ENCODE measurements around the gene HNRNPLL.
"Not testable (repeated sequence)": the region's sequence is repeated elsewhere in the genome, so short reads cannot be mapped to it uniquely, and the experiment has no call there.

The HNRNPLL gene

DNA sequence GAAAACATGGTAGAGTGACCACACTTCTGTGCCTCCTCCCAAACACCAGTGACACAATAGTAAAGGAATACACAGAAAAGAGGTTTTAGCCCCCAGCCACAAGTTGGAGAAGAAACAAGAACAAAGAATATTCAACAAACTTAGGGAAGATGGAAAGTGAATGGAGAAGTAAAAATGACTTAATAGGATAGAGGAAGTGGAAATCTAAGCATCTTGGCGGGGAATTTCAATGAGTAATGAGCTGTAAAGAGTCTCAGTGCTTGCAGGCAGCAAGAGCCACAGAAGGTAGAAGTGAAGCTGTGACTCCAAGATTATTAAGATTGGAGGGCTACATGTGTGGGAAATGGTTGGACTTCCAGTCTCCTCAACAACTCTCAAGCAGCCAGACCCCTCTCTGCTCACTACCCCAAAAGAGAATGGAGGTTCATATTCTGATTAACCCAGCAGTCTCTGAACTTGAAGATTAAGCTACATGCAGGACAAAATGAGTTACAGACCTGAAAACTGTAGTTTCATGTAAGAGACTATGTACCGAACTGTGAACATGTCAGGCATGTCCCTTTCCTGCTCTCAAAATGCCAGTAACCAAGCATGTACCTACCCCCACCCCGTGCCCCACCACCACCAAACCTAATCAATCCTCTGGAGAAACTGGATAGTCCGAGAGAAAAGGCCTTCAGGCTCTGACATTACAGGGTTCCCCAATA, 16.9 kb upstream of the HNRNPLL start:
- DNase-seq (ENCODE audit: low read depth): no peak

DNA sequence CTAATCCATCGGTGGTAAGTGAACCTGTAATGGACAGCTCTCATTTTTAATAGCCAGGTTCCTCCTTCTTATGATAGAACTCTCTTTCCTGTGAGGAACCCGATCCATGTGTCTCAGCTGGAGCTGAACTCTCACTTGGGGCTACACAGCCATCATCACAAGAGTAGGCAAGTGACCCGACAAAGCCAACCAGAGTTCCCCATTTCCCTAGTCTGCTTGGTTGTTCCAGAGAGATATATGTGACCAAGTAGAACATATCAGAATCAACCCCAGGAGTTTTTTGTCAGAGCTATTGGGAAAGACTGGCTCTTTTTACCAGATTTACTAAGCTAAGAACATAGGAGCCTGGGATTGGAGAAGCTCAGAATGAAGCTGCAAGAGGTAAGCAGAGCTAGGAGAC, 14.6 kb upstream of the HNRNPLL start:
- DNase-seq (ENCODE audit: low read depth): no peak

DNA sequence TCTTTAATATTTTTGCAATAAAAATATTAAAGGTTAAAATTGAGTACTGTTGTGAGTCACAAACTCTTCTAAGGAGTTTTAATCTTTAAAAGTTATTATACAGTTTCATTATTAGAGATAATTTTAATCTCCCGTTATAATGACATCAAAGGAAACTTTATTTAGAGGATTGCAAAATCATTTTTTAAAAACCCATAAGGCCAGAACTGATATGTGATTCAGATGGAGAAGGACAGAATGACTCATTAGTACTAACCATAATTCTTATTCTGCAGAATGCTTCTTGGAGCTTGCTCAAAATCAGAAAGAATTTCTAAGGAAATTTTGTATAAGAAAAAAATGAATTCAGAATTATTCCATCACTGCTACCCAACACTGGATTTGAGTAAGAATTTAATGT, 12.5 kb upstream of the HNRNPLL start:
- DNase-seq (ENCODE audit: low read depth): no peak

DNA sequence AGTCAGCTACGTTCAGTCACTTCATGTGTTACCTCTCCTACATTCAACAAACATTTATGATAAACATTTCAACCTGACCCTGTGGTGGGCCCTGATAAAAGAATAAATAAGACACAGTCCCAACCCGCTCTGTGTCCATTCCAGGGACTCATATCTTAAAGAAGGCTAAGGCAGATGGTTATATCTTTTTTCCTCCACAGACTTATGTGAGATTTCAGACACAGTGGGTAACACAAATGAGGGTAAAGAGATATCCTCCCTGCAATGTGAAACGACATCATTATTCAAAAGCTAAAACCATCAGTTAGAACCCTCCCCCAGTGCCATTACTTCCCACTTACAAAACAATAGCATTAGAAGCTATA, 11.1 kb upstream of the HNRNPLL start:
- DNase-seq (ENCODE audit: low read depth): no peak

DNA sequence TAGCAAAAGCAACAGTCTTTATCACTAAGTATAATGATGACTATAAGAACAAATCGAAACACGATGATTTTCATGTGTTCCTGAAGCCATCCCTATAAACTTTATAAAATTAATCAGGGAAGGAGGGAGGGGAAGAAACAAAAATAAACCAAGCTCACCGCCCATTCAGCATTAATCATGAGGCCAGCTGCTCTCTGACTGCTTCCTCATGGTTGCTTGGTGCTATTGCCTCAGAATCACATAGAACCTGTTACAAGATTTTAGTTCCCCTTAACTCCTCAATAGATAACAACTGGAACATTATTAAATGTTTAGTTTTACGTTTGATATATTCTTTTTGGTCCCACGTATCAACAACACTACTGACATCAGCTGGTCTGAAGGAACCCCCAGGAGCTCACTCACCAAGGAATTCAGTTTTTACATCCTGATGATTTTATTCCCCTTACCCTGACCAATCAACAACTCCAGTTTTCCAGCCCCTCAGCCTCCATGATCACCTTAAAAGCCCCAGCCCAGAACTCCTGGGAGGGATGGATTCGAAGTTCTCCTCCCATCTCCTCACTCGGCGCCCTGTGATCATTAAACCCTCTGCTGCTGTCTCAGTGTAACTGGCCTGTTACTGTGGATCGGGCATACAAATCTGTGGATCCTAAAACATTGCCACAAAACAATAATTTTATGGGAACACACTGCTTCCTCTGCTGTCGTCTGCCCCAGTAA, 10.6 kb upstream of the HNRNPLL start:
- DNase-seq (ENCODE audit: low read depth): no peak

DNA sequence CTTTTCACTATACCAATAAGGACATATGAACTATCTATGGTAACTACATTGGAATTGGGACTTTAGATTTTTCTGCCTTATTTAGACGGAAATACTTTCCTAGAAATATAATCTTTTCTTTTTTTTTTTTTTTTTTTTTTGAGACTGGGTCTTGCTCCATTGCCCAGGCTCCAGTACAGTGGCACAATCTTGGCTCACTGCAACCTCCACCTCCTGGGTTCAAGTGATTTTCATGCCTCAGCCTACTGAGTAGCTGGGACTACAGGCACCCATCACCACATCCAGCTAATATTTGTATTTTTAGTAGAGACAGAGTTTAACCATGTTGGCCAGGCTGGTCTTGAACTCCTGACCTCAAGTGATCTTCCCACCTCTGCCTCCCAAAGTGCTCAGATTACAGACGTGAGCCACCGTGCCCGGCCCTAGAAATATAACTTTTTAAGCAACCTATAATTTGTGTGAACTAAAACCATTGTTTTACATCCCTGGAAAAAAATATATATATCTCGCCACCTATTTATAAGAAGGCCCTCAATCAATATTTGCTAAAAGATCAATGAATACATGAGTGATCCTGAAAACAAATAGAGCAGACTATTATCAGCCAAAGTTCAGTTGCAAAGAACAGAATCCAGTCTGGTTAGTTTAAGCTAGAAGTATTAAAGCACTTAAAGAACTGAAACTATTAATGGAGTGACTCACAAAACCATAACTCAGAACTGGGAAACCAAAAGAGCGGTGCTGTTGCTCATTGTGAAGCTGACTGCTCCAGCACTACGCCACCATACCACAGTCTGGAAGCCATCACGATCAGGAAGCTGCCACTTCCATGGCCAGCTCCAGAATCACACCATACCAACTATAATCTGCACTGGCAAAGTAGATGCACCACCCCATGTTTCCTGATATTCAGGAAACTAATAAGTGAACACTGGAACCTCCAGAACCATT, 8.4 kb upstream of the HNRNPLL start:
- DNase-seq (ENCODE audit: low read depth): no peak

DNA sequence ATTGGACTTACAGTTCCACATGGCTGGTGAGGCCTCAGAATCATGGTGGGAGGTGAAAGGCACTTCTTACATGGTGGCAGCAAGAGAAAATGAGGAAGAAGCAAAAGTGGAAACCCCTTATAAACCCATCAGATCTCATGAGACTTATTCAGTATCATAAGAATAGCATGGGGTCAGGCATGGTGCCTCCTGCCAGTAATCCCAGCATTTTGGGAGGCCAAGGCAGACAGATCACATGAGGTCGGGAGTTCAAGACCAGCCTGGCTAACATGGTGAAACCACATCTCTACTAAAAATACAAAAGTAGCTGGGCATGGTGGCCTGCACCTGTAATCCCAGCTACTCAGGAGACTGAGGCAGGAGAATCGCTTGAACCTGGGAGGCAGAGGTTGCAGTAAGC, 6.5 kb upstream of the HNRNPLL start:
- DNase-seq (ENCODE audit: low read depth): not testable (repeated sequence)

DNA sequence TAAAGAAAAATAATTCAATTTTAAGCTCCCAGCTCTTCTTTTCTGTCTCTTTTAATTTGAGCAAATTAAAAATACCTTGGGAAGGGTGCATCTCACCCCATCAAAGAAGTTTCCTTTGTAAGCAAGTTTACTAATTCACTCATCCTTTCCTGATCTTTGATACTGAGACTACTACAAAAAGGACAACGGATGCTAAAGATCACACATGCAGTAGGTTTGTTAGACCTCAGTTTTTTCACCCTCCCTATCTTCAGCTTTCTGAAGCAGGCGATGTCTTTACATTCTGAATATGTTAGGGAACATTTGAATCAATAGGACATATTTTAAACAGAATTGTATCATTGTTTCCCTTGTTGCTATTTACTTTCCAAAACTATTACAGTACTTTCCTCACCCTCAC, 6.0 kb upstream of the HNRNPLL start:
- DNase-seq (ENCODE audit: low read depth): no peak

DNA sequence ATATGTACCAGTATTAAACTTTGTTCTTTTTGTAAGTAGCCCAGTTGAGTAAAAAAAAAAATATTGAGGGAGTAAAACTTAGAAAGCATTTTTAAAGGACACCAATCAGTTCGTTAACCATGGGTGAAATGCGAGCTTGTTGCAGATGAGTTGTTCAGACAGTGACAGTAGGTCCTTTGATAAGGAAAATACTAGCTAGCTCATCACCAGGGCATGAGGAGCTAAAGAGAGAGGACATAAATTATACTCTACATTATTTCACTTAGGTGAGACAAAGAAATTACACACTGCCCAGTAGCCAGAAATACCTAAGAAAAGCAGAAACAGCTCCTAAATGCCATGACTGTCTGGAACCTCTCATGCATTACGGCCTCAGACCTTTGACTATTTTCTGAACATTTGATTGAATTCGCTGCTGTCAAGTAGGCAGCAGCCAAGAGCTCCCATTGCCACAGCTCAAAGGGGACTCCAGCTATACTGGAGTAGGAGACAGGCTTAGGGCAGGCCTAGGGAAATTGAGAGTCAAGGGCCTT, 2.6 kb upstream of the HNRNPLL start:
- no peak for DNase-seq (ENCODE audit: low read depth)

DNA sequence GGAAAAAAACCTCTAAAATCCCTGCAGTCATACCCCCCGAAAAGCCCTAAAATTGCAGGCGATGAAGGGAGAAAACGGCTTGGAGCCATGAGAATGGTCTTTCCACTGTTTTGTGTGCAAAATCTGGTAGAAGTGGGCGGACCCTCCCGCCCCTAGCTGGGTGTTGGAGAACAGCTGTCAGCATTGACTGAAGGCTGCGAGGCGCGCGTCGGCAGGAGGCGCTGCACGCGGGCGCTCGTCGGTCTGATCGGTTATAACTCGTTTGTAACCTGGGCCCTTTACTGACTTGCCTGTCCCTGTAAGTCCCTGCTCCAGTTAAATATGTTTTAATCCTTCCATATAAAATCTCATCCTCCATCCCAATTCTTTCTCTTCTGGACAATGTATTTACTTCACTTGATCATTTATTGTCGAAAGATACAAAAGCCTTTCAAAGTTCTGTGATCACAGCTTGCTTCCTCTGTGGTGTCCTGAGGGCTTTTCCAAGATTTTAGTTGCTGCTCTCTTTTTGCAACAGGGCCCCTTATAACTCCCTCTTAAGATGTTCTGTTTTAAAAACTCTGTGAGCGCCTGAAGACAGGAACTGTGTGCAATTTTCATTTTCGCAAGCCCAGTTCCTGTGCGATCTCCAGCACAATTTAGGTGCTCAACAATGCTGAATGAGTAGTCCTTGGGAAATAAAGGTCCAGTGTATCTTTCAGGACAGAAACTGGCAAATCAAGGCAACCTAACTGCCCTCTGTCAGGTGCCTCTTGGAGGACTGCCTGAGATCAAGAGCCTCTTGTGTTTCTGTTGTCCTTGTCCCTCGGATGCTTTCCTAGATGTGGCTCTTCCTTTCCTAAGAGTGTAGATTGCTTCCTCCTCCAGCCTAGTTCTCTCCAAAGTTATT, 918 bp upstream of the HNRNPLL start:
- DNase-seq (ENCODE audit: low read depth): peak; percentile 49

DNA sequence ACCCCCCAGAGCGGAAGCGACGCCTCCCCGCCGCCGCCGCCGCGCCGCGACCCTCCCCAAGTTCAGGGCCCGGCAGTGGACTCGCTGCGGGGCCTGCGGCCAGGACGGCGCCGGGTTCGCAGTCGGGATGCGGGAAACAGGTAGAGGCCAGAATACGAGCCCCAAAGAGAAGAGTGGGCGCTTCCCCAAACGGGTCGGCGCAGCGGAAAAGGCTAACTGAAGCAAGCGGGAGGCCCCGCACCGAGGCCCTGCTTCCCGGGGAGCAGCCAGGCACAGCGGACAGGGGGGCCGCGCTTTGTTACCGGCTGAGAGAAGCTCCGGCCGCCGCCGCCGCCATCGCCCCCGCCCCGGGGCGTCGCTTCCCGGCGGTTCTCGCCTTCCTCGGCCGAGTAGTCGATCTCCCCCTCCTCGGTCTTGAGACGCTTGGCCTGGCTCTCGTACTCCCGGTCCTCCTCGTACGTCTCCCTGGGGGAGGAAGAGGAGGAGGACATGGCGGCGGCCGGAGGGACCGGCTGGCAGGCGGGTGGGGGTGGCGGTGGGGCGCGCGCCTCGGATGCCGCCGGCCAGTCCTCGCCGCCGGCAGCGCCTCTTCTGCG, 494 bp downstream of the HNRNPLL start:
- DNase-seq (ENCODE audit: low read depth): no peak

DNA sequence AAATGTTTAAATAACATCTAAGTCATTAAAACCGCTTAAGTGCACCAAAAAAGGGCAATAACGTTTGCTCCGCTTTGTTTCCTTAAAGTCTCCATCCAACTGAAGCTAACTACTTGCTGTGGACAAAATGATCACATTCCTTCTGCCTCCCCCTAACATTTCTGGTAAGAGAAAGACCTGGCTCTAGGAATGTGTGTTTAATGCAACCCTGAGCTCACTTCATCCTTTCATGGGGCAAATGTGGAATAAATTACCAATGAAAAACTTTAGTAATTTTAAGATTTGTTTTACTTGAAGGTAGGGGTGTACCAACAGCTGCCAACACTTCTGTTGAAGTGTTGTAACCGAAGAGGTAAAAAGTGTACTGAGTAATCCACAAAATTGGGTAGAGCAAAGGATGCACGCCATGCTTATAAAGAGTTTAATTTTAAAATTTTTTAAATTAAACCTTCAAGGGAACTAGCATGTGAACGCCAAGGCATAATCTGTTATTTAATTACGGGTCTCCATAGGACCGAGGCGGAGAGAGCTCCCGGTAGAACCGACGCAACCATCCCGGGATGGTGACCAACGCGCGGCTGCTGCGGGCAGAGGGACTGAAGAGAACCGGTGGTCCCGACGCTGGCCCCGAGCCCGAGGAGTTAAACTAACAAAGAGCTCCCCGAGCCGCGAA, 1.1 kb downstream of the HNRNPLL start:
- no peak for DNase-seq (ENCODE audit: low read depth)

DNA sequence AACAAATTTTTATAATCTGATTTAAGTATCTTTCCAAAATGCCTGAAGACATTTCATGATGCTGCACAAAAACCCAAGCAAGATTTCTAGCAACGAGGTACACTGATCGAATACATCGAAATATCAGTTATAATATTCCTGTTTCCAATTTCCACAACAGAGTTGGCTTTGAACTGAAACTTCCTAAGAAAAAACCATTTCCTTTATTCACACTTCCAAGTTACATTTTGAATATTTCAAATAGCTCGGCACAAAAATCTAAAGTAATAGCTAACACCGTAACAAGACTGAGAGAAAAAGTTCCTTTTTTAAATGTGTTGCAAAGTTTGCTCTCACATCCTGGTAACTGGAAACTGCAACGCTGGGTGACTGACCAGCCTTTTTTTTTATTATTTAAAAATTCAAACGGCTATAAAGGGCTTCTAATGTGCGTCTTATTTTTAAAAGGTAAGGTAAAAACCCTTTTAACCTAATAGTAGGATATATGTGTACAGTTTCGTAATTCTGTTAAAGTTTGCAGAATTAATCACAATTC, 1.7 kb downstream of the HNRNPLL start:
- no peak for DNase-seq (ENCODE audit: low read depth)

DNA sequence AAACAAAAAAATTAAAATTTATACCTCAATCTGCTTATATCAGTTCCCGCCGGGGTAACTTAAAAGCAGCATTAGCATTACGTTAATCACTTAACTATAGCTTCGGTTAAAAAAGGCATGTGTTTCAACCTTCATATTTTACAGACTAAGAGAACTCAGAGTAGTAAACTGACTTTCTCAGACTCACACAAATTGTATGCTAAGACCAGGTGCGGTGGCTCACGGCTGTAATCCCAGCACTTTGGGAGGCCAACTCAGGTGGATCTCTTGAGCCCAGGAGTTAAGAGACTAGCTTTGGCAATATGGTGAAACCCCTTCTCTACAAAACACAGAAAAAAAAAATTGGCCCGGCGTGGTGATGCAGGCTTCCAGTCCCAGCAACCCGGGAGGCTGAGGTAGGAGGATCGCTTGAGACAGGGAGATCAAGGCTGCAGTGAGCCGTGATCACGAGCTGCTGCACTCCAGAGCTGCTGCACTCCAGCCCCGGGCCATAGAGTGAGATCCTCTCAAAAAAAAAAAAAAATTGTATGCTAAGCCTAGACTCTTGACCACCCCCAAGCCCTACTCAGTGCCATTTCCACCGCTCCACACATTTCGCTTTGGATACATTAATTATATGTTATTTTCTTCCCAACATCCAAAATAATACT, 2.4 kb downstream of the HNRNPLL start:
- DNase-seq (ENCODE audit: low read depth): no peak

DNA sequence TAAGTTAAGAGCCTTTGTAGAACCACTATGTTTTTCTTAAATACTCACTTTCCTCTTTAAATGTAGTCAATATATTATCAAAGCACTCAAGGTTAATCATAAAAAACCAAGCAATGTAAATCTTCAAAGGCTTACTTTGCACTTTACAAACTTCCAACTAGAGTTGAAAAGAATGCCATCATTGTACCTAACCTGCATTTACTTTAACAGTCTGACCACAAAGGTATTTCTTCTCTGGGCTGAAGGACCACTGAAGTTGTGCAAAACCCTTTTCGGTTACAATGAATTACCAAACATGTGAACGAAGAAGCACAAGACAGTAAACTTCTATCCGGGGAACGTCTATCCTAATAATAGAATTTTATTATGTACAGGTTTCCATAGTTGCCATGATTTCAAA, 3.0 kb downstream of the HNRNPLL start:
- no peak for DNase-seq (ENCODE audit: low read depth)

DNA sequence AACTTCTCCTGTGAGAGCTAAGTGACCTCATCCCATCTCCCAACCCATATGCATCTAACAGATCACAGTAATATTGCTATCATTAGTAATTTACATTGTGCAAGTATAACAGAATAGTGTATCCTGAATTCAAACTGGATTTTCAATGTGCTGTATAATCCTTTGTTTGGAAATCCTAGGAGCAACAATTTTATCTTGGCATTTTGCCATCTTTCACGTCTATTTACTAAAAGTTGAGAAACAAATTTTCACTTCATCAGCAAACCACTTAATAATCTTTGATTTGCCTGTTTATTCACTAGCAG, 3.8 kb downstream of the HNRNPLL start:
- no peak for DNase-seq (ENCODE audit: low read depth)

DNA sequence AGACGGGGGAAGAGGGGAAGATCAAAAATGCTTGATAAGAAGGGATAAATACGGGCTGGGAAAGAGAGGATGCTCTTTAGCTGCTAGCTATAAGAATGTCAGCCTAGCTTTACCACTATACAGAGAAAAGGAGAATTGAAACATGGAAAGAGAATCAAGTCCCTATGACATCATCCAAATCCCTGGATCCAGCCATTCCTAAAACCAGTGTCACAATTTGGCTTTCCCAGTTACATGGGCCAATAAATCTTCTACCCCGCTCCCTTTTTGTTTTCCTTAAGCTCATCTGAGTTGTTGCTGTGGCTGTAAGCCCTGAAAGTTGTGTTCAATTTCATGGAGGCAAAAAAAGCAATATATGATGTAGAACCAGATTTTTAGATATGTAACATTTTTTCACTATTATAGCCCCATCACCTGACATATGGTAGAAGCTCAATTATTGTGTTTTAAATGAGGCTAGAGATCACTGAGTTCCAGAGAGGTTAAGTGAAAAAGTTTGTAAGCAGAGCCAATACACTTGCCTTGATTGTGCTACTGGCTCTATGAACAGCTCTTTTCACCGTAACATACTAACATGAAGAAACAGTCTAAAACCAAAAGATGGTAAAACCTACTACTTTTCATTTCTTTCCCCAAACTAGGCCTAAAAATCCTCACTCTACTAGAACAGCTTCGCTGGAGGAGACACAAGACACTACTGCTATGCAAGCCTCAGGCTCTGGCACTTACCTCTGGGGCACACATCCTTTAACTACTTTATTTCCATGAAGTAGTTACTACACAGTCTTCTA, 4.3 kb downstream of the HNRNPLL start:
- DNase-seq (ENCODE audit: low read depth): no peak

DNA sequence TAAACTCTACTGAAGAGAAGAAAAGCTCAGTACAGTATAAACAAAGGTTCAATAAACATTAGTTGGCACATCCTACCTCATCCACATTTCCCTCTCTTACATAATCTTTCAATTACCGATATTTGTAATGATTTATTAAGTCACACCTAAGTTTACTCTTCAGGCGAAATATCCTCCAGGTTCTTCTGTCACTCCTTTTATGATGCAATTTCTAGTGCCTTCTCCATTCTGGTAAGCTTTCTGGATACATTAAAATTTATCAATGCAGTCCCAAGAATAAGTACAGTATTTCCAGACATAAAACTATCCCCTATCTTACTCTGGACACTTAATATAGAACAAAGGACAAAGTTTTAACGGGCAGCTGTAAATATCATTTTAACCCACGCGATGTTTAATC, 5.6 kb downstream of the HNRNPLL start:
- DNase-seq (ENCODE audit: low read depth): no peak

DNA sequence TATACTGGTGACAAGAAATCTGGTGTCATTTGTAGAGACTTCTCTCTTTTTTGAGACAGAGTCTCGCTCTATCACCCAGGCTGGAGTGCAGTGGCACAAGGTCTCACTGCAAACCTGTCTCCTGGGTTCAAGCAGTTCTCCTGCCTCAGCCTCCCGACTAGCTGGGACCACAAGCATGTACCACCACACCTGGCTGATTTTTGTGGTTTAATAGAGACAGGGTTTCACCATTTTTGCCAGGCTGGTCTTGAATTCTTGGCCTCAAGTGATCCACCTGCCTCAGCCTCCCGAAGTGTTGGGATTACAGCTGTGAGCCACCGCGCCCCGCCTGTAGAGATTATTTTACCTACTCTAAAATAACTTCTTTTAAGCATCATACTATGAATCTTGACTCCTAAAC, 6.5 kb downstream of the HNRNPLL start:
- no peak for DNase-seq (ENCODE audit: low read depth)

Measured in stimulated activated CD8-positive, alpha-beta memory T cell treated with anti-CD3 and anti-CD28 coated beads, Interleukin-7, amount 100 ng/mL, for 24 hours (primary cell).